GM18508 (cell line): ENCODE data around the gene IL36B.

Experiments
- ATAC-seq: cut with Tn5 transposase; IDR thresholded peaks from one replicate; pipeline ENCODE4 v1.9.1; 2021; ENCODE audit warnings: moderate number of reproducible peaks; ENCODE audit not compliant: insufficient read depth, unreplicated experiment

Gene IL36B

DNA sequence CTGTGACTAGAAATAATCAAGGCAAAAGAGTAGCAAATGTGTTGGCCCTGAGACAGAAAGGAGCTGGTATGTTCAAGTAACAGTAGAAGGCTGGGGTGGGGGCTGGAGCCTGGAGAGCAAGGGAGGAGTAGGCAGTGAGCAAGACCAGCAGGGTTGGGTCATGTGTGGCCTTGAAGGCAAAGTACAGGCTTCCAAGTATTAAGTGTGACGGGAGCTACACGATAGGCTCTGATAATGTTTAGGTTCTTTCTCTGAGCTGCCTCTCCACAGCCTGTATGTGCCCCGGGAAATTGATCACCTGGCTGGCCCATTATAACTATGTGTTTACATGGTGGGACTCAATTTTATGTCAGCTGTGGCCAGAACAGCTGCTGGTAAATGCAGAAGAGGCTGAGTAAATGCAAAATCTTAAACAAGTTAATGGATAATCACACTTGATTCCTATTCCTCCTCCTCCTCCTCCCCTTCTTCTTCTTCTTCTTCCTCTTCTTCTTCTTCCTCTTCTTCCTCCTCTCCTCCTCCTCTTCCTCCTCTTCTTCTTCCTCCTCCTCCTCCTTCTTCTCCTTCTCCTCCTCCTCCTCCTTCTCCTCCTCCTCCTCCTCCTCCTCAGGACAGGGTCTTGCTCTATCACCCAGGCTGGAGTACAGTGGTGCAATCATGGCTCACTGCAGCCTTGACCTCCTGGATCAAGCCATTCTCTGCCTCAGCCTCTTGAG is 24.4 kb upstream of the IL36B start:
- no peak for ATAC-seq

DNA sequence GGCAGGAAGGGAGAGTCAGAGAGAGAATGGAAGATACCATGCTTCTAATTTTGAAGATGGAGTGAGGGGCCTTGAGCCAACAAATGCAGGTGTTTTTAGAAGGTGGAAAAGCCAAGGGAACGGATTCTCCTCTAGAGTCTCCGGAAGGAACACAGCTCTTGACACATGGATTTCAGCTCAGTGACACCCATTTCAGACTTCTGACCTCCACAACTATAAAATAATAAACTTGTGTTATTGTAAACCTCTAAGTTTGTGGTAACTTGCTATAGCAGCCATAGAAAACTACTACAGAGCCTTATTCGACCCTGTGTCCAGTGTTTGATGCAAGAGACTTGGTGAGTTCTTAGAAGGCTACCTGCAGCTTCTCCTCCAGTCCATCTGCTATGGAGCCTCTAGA is 22.9 kb upstream of the IL36B start:
- no peak for ATAC-seq

DNA sequence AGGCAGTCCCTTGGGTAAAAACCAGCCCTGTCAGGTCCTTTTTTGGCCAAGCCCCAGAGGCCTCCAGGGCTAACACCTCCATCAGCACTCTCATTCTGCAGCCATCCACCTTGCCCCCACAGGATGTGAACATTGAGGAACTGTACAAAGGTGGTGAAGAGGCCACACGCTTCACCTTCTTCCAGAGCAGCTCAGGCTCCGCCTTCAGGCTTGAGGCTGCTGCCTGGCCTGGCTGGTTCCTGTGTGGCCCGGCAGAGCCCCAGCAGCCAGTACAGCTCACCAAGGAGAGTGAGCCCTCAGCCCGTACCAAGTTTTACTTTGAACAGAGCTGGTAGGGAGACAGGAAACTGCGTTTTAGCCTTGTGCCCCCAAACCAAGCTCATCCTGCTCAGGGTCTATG is 22.4 kb upstream of the IL36B start:
- no peak for ATAC-seq

DNA sequence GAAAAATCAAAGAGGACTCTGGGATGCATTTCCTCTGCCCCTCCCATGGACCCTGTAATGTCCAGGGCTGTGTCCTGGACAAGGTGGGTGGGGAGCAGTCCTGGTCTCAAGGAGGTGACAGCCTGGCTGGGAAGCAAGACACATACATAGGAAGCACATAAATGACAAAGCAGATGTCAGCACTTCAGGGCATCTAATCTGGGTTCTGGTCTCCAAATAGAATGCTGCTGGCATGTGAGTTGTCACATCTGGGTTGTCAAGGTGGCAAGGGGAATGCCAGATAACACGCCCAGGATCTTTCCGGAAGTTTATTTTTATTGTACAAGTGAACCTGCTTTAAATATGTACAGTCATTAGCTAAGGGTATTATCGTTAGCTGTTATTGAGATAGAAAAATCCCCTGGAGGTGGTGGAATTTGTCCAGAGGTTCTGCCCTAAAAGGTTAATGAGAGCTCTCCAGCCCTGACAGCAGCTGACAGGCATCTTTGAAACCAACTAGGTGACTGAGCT is 20.7 kb upstream of the IL36B start:
- ATAC-seq, result no peak

DNA sequence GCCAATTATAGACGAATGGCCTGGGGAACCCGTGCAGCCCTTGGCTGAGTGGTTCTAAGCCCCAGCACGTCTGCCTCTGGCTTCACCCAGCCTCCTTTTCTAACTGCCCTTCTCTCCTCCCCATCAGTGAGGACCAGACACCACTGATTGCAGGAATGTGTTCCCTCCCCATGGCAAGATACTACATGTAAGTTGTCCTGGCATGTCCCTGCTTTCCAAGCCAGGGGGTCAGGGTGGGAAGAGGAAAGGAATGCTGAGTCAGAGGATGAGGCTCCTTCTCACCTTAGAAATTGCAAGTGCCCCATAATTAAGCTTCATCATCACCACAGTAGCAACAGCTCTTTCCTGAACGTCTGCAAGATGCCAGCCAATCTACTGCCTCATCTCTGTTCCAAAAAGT is 19.9 kb upstream of the IL36B start:
- ATAC-seq, result no peak

DNA sequence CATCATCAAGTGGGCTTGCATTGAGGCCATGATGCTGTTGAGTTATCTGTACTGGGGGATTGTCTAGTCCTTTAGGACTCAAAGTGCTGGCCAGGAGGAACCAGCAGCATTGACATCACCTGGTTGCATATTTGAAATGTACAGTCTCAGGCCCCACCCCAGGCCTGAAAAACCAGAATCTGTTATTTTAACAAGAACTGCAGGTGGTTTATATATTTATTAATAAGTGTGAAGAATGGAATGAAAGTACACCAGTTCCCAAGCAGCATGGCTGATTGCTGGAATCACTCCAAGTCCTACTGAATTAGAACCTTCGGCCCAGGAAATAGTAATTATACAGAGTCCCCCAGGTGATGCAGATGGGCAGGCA is 17.9 kb upstream of the IL36B start:
- ATAC-seq, result no peak

DNA sequence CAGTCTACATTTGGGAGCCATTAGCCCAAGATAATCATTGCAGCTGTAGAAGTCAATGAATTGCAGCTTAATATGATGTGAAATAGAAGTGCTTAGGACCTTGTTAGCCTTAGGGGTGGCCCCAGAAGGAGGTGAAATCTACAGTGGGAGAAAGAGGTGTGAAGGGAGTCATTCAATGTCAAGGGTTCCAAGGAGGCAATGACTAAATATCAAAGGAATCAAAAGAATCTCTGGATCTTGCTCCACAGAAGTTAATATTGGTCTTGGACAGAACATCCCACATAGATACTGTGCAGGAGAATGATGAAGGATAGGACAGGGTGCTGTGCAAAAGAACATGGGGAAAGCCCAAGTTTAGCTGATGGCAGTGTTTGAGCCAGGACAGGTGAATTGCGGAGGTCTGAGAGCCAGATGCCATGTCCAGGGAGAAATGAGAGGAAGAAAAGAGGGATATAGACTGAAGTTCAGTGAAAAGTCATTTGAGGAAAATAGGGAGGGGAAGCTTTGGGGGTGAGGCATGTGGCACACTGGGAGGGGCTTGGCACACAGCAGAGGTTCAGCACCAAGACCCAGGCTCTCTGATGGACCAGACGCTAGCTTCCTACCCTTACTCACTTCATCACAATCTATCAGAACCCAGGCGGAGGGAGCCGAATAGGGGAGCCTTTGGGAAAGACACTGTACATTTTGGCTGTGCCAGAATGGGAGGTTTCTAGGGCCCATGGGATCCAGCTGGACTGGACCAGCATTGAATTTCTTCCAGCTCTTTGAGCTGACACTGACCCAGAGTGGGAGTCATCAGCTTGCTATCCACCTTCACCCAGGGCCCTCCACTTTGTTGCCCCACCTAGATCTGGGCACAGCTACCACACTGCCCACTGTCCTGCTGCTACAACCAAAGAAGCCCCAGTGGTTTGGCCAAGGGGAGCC is 17.3 kb upstream of the IL36B start:
- ATAC-seq, result no peak

DNA sequence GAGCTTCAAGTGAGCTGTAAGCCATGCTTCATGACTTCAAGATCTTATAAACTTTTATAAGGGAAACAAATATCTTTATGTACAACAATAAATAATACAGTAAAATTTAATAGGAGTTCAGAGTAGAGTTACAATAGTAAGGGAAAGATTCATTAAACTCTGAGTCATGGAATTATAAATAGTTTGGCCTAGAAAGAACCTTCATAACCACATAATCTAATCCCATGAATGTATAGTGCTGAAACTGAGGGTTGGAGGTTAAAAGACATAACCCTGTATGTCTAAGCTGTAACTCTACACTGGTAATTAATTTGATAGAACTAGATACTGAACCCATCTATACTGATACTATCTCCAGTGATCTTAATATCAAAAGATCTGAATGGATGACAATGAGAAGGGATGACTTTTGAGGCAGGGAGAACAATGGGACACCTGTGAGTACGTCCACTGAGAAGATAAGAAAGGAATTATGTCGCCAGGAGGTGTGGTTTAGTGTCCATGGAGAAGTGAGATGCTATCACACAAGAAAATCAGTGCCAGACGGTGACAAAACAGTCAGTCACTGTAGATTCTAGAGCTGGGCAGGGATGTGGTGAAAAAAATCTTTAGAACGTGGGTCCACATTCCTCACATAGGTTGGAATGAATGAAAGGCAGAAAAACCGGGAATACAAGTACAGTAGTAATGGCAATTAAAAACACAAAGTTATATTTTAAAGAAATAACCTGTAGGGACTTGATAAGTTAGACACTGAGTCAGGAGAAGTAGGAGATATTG is 16.2 kb upstream of the IL36B start:
- no peak for ATAC-seq

DNA sequence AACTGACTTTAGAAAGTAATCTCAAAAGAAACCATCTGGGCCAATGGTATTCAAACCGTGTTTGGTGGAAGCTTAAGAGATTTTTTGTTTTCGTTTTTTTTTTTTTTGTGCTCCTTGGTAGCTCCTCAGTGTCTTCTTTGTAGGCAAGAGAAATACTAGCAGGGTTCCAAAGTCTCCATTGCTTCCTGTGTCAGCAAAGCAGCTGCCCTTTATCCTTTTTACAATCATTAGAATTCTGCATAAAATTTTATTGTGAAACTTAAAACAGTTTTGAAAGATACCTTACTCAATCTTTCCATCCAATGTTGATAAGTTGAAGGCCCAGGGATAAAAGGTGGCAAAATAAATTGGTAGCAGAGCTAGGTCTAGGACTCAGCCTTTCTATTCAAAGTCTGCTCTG is 15.6 kb upstream of the IL36B start:
- no peak for ATAC-seq

DNA sequence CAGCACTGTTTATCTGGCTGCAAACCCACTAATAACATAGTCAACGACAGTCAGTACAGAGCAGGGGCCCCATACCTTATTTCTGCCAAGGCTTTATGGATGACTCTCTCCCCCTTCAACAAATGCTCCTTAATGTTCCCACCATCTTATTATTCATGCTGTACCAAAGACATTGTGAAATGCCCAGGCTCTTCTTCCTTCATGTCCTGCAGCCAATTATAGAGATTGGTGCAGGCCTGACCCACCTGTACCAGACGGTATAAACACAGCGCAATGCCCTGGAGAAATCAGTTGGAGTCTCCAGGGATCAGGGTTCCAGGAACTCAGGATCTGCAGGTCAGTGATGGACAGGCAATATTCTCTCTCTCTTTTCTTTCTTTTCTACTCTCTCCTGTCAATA is 15.0 kb upstream of the IL36B start, which contains the start of gene IL1F10:
IL1F10 (plus strand) TSS at position 290 of the 400 bp plus-strand sequence. CDS start 4,769 bp downstream, outside the sequence.
- no peak for ATAC-seq

DNA sequence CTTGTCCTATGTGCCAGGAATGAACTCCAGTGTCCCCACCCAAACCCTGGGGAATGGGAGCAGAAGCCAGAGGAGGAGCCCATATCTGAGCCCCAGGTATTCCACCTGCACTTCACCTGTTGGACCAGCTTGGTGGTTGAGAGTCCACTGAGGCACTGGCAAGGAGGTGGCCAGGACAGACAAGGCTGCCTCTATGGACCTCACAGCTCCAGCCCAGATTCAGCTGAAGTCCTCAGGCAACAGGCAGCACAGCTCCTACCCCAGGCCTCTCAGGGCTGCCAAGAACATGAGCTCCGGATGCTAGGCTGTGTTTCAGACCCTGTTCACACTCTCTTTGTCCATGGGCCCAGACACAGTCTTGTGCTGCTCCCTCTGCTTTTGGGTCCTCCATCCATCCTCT is 12.2 kb upstream of the IL36B start:
- no peak for ATAC-seq

DNA sequence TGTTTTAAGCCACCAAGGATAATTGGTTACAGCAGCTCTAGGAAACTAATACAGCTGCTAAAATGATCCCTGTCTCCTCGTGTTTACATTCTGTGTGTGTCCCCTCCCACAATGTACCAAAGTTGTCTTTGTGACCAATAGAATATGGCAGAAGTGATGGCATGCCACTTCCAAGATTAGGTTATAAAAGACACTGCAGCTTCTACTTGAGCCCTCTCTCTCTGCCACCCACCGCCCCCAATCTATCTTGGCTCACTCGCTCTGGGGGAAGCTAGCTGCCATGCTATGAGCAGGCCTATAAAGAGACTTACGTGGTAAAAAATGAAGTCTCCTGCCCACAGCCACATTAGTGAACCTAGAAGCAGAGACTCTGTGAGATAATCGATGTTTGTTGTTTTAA is 11.6 kb upstream of the IL36B start:
- ATAC-seq, result no peak

DNA sequence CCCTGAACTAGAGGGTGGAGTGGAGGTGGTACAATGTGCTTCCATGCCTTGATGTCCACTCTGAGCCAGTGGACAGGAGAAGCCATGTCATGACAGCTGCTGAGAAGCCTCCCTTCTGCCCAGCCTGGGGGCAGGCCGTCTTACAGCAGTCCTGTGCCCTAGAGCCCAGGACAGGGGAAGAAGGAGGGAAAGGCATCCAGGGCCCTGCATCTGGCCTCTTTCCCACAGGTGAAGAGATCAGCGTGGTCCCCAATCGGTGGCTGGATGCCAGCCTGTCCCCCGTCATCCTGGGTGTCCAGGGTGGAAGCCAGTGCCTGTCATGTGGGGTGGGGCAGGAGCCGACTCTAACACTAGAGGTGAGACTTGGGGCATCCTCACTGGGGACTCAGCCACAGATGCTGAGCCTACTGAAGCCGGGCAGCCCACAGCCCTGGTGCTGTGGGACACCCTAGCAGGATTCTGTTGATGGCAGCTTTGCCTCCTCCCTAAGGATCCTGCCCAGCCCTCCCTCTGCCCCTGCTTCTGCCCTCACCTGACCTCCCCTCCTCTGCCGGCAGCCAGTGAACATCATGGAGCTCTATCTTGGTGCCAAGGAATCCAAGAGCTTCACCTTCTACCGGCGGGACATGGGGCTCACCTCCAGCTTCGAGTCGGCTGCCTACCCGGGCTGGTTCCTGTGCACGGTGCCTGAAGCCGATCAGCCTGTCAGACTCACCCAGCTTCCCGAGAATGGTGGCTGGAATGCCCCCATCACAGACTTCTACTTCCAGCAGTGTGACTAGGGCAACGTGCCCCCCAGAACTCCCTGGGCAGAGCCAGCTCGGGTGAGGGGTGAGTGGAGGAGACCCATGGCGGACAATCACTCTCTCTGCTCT is 9.5 kb upstream of the IL36B start:
- no peak for ATAC-seq

DNA sequence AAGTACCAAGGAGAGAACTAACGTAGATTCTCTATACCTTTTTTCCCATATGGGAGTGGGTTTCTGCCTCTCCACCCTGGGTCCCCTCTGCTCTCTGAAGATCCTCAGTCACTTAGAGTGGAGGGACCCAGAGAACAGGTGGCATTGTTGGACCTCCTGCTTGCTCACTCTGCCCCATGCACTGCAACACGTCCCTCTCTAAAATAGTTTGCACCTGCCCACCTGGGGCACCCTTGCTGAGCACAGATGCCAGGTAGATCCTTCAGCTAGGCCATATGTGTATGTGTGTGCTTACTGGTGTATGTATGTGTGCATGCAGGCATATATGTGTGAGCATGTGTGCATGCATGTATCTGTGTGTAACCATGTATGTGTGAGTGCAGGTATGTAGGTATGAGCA is 8.6 kb upstream of the IL36B start:
- ATAC-seq, result no peak

DNA sequence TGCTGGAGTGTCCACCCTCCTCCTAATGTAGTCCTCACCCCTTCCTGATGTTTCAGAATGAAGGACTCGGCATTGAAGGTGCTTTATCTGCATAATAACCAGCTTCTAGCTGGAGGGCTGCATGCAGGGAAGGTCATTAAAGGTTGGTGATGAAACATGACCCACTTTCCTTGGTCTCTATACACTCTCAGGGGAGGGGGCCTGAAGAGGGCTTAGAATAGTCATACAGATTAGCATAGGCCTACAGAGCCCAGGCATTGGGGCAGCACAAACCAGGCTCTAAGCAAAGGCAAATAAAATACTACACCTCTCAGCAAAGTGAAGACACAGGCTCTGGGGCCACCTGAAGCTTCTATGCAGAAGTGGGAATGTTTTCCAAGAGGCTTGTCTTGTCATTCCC is 8.1 kb upstream of the IL36B start:
- no peak for ATAC-seq

DNA sequence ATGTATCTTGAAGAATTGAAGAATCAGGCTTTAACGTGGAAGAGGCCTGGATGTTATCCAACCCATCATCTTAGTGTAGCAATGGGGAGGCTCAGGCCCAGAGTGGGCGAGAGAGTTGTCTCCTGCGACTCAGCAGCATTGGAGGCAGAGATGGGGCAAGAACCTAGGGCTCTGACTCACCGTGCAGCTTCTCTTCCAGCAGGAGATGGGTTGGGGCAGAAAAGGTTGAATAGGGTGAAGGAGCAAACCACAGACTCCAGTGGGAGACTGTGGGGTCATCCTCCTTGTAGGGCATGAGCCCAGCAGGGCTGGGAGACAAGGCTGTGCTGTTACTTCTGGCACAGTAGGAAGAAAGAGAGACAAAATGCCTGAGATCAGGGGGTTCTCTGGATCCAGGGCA is 7.7 kb upstream of the IL36B start:
- no peak for ATAC-seq

DNA sequence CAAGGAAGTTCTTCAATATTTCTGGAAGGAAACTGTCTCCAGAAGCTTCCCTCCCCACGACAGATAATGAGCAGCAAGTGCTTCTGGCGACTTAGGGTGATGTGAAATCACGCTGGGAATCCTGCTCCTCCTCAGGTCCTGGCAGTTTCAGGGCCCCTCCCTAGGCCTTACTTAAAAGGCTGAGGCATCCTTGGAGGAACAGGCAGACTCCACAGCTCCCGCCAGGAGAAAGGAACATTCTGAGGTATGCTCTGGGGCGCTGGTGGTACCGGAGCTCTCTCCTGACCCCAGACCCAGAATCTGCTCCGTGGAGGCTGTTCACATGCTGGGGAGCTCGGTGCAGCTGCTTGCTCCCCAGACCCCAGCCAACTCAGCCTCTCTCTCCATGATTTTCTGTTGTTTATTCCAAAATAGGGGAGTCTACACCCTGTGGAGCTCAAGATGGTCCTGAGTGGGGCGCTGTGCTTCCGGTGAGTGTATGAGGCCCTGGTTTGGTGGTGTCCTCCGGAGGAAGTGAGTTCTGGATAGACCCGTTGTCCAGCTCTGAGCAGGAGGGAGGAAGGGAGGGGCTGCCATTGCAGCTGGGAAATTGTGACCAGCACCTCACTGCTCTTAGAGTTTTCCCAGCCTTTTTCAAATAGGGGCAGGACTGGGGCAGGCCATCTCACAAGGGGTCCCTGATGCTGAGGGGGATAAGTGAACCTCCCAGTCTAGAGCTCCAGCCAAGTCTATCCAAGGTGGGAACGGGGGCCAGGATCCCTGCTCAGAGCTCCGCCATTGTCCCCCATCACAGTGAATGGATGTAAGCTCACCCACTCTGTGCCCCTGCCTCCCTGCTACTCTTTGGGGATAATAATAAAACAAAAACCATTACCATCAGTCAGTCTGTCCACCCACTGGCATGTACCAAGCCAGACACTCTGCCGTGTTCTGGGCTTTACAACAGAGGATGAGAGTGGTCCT is 6.6 kb upstream of the IL36B start, which contains the start of gene IL36RN:
IL36RN (plus strand) TSS at position 201 of the 963 bp plus-strand sequence; CDS start at position 442, 241 bp downstream.
- no peak for ATAC-seq

DNA sequence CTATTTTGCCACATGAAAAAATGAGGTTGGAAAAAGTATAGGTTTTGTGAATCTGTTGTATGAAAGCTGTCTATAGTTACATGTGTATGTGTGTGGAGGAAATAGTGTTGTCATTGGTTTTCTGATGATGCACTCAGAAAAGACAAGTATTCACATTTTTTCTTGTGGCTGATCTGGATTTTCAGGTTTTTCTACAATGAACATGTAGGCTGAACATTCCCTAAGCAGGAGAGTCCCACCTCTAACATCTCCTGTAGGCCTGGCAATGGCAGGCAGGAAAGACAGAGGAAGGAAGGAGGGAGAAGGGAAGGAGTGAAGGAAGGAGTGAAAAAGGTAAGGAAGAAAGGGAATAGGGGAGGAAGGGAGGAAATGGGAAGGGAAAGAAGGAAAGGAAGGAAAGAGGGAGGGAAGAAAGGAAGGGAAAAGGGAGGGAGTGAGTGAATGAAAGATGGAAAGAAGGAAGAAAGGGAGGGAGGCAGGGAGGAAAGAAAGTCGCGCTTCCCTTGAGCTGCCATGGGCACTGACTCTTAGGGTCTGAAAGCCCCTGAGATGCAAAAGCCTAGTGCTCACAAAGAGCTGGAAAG is 5.8 kb upstream of the IL36B start:
- no peak for ATAC-seq
